Esophagus muscularis mucosa (tissue), 3 donors: ENCODE results near the gene COL4A6.

Source experiments
- POLR2A ChIP-seq: fragments of 450-650 bp; IDR thresholded peaks from one replicate; pipeline ENCODE4 v1.6.1; 2017; ENCODE audit warnings: antibody characterized with exemption, moderate library complexity, mild to moderate bottlenecking, low read depth
- POLR2AphosphoS5 ChIP-seq, 2 donors: sonication (generic); formaldehyde crosslinking; IDR thresholded peaks; one replicate each; pipeline ENCODE4 v1.6.1; 2017; ENCODE audit warnings: antibody characterized with exemption in 2 of 2
- TF ChIP-seq, protein P1 (sequence below), 3 experiments: fragments of 200-600 bp in 2 of 3; fragments of 450-650 bp in 1 of 3; sonication (generic) in 2 of 3; IDR thresholded peaks; one replicate each; pipeline ENCODE4 v1.5.1; 2017 to 2019; ENCODE audit warnings: antibody characterized with exemption in 3 of 3, mild to moderate bottlenecking in 2 of 3, moderate library complexity in 1 of 3

- TF ChIP-seq POLR2AphosphoS5 (IDR thresholded peaks at IDR 0.05) (no peak), POLR2A (no peak)
- TF ChIP-seq, protein P1, sequence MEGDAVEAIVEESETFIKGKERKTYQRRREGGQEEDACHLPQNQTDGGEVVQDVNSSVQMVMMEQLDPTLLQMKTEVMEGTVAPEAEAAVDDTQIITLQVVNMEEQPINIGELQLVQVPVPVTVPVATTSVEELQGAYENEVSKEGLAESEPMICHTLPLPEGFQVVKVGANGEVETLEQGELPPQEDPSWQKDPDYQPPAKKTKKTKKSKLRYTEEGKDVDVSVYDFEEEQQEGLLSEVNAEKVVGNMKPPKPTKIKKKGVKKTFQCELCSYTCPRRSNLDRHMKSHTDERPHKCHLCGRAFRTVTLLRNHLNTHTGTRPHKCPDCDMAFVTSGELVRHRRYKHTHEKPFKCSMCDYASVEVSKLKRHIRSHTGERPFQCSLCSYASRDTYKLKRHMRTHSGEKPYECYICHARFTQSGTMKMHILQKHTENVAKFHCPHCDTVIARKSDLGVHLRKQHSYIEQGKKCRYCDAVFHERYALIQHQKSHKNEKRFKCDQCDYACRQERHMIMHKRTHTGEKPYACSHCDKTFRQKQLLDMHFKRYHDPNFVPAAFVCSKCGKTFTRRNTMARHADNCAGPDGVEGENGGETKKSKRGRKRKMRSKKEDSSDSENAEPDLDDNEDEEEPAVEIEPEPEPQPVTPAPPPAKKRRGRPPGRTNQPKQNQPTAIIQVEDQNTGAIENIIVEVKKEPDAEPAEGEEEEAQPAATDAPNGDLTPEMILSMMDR (IDR thresholded peaks at IDR 0.05), result no peak
These were observed 126.2 kb downstream of the COL4A6 start for GRCh38 chrX:108312011-108312410.
